Activated CD4-positive, CD25-positive, alpha-beta regulatory T cell treated with anti-CD3 and anti-CD28 coated beads, Interleukin-2, amount 50 U/mL, for 16 hours (primary cell): ENCODE data around the gene FUNDC2.
A peak's percentile ranks its signal among the peaks of the same experiment; 100 is the strongest.

Experiments
- DNase-seq: peaks from one replicate; pipeline ENCODE4 v3.0.0-alpha.2; 2020; ENCODE audit warnings: low read depth, low spot score

FUNDC2 gene

DNA sequence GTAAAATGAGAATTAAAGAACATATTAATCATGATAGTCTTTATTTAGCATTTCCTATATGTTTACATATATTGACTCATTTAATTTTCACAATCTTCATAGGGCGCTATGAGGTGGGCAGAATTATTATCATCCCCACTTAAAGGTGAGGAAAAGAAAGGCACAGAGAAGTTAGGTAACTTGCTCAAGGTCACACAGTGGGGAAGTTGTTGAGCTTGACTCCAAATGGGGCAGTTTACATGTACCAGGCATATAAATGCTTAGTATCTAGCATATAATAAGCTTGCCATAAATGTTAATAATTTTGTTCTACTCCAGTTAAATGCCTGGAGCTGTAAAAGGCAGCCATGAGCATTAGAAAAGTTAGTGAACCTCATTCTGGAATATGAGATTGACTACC is 42.8 kb downstream of the FUNDC2 start:
- DNase-seq, result no peak

DNA sequence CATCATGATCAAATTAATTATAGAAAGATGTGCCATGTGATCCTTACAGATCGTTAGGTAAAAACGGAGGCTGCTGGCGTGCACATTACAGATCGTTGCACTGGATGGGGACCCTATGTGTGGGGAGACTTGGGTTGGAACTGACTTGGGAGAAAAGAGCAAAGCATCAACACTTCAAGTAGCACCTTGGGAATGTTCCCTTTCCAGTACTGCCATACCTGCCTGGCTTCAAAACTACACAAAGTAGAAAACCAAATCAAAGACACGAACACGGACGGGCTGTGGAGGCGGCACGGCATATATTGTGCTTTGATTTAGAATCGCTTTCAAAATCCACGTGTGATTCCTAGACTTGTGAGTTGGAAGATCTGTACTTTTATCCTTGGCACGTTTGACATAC is 43.4 kb downstream of the FUNDC2 start:
- DNase-seq, result no peak

DNA sequence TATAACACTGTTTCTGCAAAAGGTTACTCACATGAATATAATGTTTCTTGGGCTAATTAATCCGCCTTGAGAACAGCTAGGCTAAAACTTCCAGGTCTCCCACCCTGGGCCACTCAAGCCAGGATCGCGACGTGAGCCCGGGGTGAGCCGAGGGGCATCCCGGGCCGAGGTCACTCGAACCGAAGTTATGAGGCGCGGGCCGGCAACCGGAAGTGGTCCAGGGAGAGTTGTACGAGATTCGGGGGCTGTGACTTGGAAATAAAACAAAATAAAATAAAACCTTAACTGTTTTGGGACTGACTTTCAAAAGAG is 44.0 kb downstream of the FUNDC2 start:
- no peak for DNase-seq

DNA sequence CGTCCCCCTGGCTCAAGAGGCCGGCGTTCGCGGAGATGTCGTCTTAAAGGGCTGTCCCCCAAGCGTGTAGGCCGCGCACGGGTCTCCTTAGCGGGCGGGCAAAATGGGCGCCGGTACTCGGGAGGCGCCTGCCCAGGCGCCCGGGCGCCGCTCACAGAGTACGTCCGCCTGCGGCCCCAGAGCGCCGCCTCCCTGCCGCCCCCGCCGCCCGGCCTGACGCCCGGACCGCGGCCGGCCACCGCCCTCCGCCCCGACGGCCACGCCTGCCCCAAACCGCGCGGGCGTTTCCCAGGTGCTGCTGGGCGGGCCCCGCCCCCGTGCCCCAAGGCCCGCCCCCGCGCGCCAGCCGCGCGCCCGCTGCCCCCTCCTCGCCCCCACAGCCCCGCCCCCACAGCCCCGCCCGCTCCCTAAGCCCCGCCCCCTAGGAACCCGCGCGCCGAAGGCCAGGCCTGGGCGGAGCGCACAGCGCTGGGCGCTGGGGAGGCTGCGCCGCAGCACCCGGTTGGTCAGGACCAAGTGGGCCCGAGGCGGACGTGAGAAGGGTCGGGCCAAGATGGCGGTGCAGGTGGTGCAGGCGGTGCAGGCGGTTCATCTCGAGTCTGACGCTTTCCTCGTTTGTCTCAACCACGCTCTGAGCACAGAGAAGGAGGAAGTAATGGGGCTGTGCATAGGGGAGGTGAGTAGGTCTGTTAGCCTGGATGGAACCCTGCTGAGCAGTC is 44.5 kb downstream of the FUNDC2 start, which contains the start of the genes BRCC3, CMC4 and MTCP1:
BRCC3 (plus strand) TSS at position 534 of the 719 bp plus-strand sequence; CDS start at position 554, 20 bp downstream.
CMC4 (minus strand) TSS at position 162 of the 719 bp plus-strand sequence. CDS start 7,113 bp downstream, outside the sequence.
MTCP1 (minus strand) TSS at position 162 of the 719 bp plus-strand sequence. CDS start 5,126 bp downstream, outside the sequence.
- DNase-seq, result peak; percentile 44

DNA sequence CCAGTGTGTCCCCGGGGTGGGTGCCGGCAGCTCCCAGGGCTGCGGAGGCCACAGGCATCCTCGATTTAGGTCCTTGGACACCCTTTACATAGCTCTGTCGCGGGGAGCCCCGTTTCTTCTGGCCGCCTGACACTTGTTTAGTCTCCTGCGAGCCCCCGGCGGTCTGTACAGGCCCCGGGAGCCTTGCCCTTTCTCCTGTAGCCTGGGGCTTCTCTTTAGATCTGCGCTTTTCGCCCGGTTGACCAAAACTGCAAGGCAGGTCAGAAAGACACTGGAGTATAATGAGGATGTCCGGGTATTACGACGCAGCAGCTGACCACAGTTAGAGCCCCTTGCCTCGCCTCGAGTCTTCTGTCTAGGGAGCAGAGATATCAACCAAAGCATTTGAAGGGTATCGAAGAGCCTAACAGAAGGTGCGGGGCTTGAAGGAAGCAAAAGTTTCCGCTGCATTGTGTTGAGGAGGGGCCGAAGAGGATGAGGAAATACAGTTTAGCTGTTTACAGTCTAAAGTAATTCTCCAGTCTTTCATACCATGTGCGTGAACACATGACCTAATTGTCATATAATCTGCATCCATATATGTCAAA is 45.1 kb downstream of the FUNDC2 start:
- no peak for DNase-seq

DNA sequence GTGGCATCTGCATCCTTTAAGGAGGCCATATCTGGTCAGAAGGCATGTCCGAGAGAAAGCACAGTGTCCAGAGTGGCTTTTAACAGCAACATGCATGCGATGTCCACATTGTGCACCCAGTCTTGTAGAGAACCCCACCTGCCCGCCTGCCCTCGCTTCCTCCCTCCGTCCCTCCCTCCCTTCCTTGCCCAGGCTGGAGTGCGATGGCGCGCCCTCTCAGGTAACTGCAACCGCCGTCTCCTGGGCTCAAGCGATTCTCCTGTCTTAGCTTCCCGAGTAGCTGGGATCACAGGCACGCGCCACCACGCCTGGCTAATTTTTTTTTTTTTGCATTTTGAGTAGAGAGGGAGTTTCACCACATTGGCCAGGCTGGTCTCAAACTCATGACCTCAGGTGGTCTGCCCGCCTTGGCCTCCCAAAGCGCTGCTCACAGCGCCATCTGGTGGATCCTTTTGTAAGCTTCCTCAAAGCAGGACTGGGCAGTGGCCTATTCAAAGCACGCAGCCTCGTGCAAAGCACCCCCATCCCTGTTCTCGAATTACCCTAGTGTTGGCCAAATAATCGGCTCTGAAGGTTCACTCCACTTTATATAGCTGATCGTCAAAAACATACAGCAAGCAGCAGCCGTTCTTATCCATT is 59.7 kb downstream of the FUNDC2 start:
- peak; percentile 14 for DNase-seq

DNA sequence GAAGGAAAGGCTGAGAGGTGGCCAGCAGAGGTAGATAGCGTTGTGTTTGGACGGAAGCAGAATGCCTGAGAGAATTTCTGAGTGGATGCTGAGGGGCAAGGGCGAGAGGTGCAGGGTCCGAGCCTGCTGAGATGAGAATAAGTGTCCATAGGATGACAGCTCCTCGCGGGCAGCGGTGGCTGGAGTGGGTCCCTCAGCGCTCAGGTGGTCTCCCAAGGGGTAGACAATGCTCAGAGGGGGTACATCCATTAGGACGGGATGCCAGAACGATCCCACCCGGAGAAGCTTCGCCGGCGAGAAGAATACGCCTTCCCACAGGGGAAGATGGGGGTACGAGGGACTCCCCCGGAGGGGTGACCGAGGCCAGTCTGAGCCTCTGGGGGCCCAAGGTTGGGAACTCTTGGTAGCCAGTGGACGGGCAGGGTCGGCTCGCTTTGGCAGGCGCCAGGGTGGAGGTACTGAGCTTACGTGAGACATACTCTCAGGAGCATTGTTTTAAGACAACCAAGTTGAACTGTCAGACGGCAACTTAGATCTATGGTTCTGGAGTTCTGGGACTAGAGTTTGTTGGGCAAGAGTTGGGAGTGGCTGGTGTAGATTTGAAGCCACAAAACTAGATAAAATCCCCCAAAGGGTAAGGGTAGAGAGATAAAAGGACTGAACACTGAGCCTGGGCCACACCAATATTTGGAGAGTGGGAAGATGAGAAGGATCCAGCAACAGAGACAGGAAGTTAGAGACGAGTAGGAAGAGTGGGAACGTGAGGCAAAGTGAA is 60.5 kb downstream of the FUNDC2 start:
- DNase-seq, result no peak

DNA sequence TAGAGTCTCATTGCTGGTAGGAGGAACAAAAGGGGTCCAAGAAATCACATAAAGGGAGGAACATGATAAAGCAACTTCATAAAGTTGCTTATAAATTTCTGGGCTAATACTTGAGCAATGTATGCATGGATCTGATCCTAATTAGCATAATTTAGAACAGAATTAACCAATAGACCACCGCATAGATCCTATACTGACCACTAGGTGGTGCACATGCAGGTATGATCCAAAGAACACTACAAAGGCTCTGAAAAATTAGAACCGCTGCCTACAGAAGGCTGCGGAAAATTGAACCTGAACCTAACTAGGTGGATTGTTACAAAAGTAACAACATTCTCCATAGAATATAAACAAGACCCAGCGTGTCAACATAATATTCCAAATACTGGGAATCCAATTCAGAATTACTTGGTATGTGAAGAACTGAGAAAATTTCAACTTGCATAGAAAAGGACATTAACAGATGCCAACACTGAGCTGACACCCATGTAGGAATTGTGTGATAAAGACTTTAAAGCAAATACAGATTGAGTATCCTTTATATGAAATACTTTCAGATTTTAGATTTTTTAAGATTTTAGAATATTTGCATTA is 67.9 kb downstream of the FUNDC2 start:
- DNase-seq, result peak; percentile 9

DNA sequence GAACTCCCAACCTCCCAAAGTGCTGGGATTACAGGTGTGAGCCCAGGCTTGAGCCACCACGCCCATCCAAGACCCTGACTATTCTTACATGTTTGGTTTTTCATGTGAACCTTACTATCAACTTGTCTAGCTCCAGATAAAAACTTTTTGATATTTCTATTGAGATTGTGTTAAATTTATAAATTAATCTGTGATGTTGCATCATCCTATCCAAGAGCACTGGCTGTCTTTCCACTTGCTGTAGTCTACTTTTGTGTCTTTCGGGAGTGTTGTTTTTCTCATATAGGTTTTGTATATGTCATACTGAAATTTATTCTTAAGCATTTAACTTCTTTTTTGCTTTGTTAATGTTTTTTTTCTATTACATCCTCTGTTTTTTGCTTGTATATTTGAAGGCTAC is 79.3 kb downstream of the FUNDC2 start:
- no peak for DNase-seq

DNA sequence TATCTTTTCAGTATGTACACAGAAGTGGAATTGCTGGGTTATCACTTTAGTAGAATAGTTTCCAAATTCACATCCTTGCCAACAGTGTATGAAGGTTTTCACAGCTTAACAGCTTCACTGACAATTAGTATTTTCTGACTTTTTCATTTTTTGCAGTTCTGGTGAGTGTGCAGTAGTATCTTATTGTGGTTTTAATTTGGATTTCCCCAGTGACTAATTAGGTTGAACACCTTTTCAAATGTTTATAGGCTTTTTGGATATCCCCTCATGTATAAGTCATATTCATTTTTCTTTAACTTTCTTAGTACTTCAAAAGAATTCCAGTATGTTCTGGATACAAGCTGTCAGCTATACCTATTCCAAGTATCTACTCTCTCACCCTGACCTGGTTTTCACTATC is 81.8 kb downstream of the FUNDC2 start:
- no peak for DNase-seq
